Measurements from ENCODE around the gene GPX4.

- TF ChIP-seq CTCF (IDR thresholded peaks at IDR 0.05; ENCODE audit: low read length) (no peak), EZH2 (IDR thresholded peaks at IDR 0.05; ENCODE audit: borderline replicate concordance, low read length) (no peak)
Measured at GRCh38 chr19:1080360-1081161, 23.2 kb upstream of the GPX4 start.

All from OCI-LY1 (cell line).